Testis (tissue), 3 donors: Measurements from ENCODE around the gene TCERG1L. TPM values are rescaled to one million over a fixed set of nuclear protein-coding genes. Genes with fewer than 3 reads are reported as not detected.

Experiments
- DNase-seq: peaks from one replicate; pipeline ENCODE4 v3.0.0-alpha.2; 2019
- H3K27ac ChIP-seq, 2 donors: fragments of 200-600 bp; sonication (generic); one replicate each; pipeline ENCODE4 v1.5.1; 2019
- H3K27me3 ChIP-seq: fragments of 200-600 bp; sonication (generic); one replicate; pipeline ENCODE4 v1.5.1; 2019
- H3K36me3 ChIP-seq: fragments of 200-600 bp; sonication (generic); one replicate; pipeline ENCODE4 v1.5.1; 2017; ENCODE audit warnings: low read depth; ENCODE audit errors: missing control alignments
- H3K4me1 ChIP-seq: fragments of 200-600 bp; sonication (generic); one replicate; pipeline ENCODE4 v1.5.1; 2019
- H3K4me3 ChIP-seq, 2 donors: fragments of 200-600 bp; sonication (generic); one replicate each; pipeline ENCODE4 v1.5.1; 2017 to 2019
- H3K9me3 ChIP-seq: fragments of 200-600 bp; sonication (generic); one replicate; pipeline ENCODE4 v1.5.1; 2017
- CTCF ChIP-seq, 3 experiments: fragments of 450-650 bp in 2 of 3; fragments of 200-600 bp in 1 of 3; sonication (generic) in 1 of 3; IDR thresholded peaks; one replicate each; pipeline ENCODE4 v1.5.1; 2016 to 2019; ENCODE audit warnings: antibody characterized with exemption in 3 of 3, mild to moderate bottlenecking in 2 of 3, moderate library complexity in 1 of 3
- POLR2A ChIP-seq: fragments of 450-650 bp; IDR thresholded peaks from one replicate; pipeline ENCODE4 v1.6.1; 2017; ENCODE audit warnings: antibody characterized with exemption, mild to moderate bottlenecking, moderate library complexity
- WGBS, 2 donors: methylation state at CpG; one replicate each; pipeline ENCODE4 v1.1.5; 2018; 5-methylcytosine and 5-hydroxymethylcytosine counted together
- intact Hi-C: fragments of 100-400 bp; cut with DNase I; formaldehyde crosslinking; loops from one replicate; pipeline ENCODE4 v1.15.1; 2023; ENCODE audit warnings: low total_unique reads
- polyA plus RNA-seq: library from polyadenylated mRNA; stranded (reverse); fragments of 350-450 nt; fragmentation: Illumina TruSeq; extraction: RNeasy Lipid Tissue Mini Kit (QIAGEN cat#74804); gene quantifications from one replicate; pipeline ENCODE4 v1.2.3, GENCODE V29; 2014; ENCODE audit warnings: low read depth, low replicate concordance; ENCODE audit not compliant: insufficient read depth
- total RNA-seq, 2 donors: library from RNA; depleted of rRNA; stranded (reverse); fragments of >200 nt; gene quantifications; one replicate each; pipeline ENCODE4 v1.2.3, GENCODE V29; 2016

The TCERG1L gene
- total and polyA plus RNA-seq, 3 donors from 2014 or later, result 3.0 to 8.3 (median 7.7) TPM

- H3K4me1 ChIP-seq, result peaks cover 9% of the 10 kb centered on the region
- WGBS, 2 donors, result 86 to 87% methylated on average over 17 to 18 of the region's 18 CpGs
- H3K9me3 ChIP-seq, result no peaks in the 10 kb centered on the region
- intact Hi-C loops, result no loop called here
- H3K36me3 ChIP-seq, result no peaks in the 10 kb centered on the region
- no peak for DNase-seq
- H3K27ac ChIP-seq, result no peak overlapping the region
- H3K27me3 ChIP-seq, result no peaks in the 10 kb centered on the region
- no peak overlapping the region for H3K4me3 ChIP-seq
- TF ChIP-seq POLR2A (no peak), CTCF (IDR thresholded peaks at IDR 0.05) (no peak)
These were observed 168.8 kb downstream of the TCERG1L start for GRCh38 chr10:131142517-131143380.

GRCh38 chr10:131141645-131142516 lies 169.6 kb downstream of the TCERG1L start:
- intact Hi-C loops, result no loop called here
- no peaks in the 10 kb centered on the region for H3K36me3 ChIP-seq
- TF ChIP-seq CTCF (IDR thresholded peaks at IDR 0.05) (no peak), POLR2A (no peak)
- 91% methylated on average over 15 of the region's 15 CpGs for WGBS, 2 donors
- no peaks in the 10 kb centered on the region for H3K9me3 ChIP-seq
- no peaks in the 10 kb centered on the region for H3K27me3 ChIP-seq
- H3K27ac ChIP-seq, result no peak overlapping the region
- DNase-seq, result no peak
- H3K4me3 ChIP-seq, result no peak overlapping the region
- peaks cover 8% of the 10 kb centered on the region for H3K4me1 ChIP-seq

- H3K4me1 ChIP-seq, result peaks cover 3% of the 10 kb centered on the region
- H3K4me3 ChIP-seq, result no peak overlapping the region
- H3K27ac ChIP-seq, result no peak overlapping the region
- no peaks in the 10 kb centered on the region for H3K36me3 ChIP-seq
- TF ChIP-seq POLR2A (no peak), CTCF (IDR thresholded peaks at IDR 0.05) (no peak)
- 84 to 94% methylated on average over 7 of the region's 7 CpGs for WGBS, 2 donors
- no peaks in the 10 kb centered on the region for H3K9me3 ChIP-seq
- intact Hi-C loops, result no loop called here
- DNase-seq, result no peak
- no peaks in the 10 kb centered on the region for H3K27me3 ChIP-seq
These were observed 170.3 kb downstream of the TCERG1L start for GRCh38 chr10:131141207-131141606.

- no peaks in the 10 kb centered on the region for H3K27me3 ChIP-seq
These were observed 170.9 kb downstream of the TCERG1L start for GRCh38 chr10:131140606-131141005.

More at GRCh38 chr10:131140606-131141005, 170.9 kb downstream of the TCERG1L start:
- Histone ChIP-seq H3K27ac (no peak overlapping the region), H3K4me3 (no peak overlapping the region), H3K36me3 (no peaks in the 10 kb centered on the region), H3K4me1 (peaks cover 3% of the 10 kb centered on the region), H3K9me3 (no peaks in the 10 kb centered on the region)
- WGBS, 2 donors, result 94% methylated on average over 9 of the region's 9 CpGs; no CpG with 5 or more reads in 1 of the 2 donors
- intact Hi-C loops, result no loop called here
- no peak for TF ChIP-seq CTCF (IDR thresholded peaks at IDR 0.05)
- TF ChIP-seq POLR2A, result no peak
- DNase-seq, result no peak
